HEK293 (cell line): ENCODE data around the gene FSTL4.

ENCODE experiments used
- RBAK ChIP-seq: fragments of 450-650 bp; formaldehyde crosslinking; IDR thresholded peaks from 2 replicates; pipeline ENCODE4 v1.5.1; 2016; ENCODE audit warnings: missing biosample characterization, missing genetic modification characterization
- ZNF121 ChIP-seq: fragments of 450-650 bp; formaldehyde crosslinking; IDR thresholded peaks from 2 replicates; pipeline ENCODE4 v1.5.1; 2016; ENCODE audit warnings: missing biosample characterization, missing genetic modification characterization
- ZNF132 ChIP-seq: fragments of 450-650 bp; formaldehyde crosslinking; IDR thresholded peaks from 2 replicates; pipeline ENCODE4 v1.5.1; 2017; ENCODE audit warnings: missing biosample characterization, missing genetic modification characterization, borderline replicate concordance
- ZNF449 ChIP-seq: fragments of 450-650 bp; formaldehyde crosslinking; IDR thresholded peaks from 2 replicates; pipeline ENCODE4 v1.5.1; 2017; ENCODE audit warnings: missing biosample characterization, mild to moderate bottlenecking, missing genetic modification characterization, moderate library complexity

- TF ChIP-seq RBAK (tag by site-specific recombination): no peak
- no peak for TF ChIP-seq ZNF449 (tag by site-specific recombination)
- no peak for TF ChIP-seq ZNF121
- TF ChIP-seq ZNF132 (tag by site-specific recombination): no peak
Measured at GRCh38 chr5:133657036-133657435, 44.7 kb upstream of the FSTL4 start.
